TTC549 (cell line): ENCODE measurements around the gene PUSL1.

Source experiments
- FAIRE-seq: peaks from 2 replicates; lab custom pipeline; 2012; peaks lifted over from hg19 to GRCh38; lab: Jason Lieb, UNC

The PUSL1 gene

GRCh38 chr1:1280782-1281481, 27.5 kb upstream of the PUSL1 start:
- FAIRE-seq = no peak

GRCh38 chr1:1281533-1282321, 26.7 kb upstream of the PUSL1 start:
- FAIRE-seq = no peak

GRCh38 chr1:1282998-1283397, 25.4 kb upstream of the PUSL1 start:
- no peak for FAIRE-seq

GRCh38 chr1:1283821-1284220, 24.6 kb upstream of the PUSL1 start:
- no peak for FAIRE-seq

- no peak for FAIRE-seq
These were observed 23.9 kb upstream of the PUSL1 start for GRCh38 chr1:1284221-1285101.

DNA sequence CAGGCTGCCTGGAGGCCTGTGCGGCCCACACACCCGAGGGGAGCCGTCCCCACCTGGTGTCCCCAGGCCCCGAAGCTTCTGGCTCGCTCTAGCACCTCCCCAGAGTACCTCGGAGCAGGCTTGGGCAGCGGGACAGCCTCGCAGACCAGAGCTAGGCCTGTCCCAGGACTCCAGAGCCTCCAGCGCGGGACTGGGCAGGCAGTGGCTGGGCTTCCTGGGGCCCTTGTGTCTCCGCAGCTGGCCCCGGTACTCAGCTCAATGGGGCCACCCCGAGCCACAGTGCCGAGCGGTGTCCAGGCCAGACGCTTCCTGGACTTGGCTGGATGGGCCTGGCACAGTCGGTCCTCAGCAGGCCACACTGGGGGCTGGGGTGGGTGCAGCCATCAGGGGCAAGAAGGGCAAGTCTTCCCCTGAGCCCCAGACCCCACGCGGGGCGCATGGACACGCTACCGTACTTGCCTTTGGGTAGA, 23.3 kb upstream of the PUSL1 start:
- FAIRE-seq = no peak

DNA sequence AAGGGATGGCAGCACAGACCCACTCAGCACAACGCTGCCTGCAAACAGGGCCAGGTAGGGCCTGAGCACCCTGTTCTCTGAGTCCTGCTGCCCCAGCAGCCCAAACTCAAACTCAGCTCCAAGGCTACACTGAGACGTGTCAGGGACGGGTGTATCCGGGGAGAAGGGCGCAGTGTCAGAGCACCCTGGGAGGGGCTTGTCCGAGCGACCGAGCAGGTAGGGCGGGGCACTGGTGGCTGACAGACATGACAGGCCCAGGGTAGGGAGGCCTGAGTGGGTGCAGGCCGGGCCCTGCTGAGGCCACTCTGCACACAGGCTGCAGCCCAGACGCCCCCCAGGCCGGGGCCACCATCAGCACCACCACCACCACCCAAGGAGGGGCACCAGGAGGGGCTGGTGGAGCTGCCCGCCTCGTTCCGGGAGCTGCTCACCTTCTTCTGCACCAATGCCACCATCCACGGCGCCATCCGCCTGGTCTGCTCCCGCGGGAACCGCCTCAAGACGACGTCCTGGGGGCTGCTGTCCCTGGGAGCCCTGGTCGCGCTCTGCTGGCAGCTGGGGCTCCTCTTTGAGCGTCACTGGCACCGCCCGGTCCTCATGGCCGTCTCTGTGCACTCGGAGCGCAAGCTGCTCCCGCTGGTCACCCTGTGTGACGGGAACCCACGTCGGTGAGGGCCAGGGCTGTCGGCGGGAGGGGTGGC, 22.6 kb upstream of the PUSL1 start:
- FAIRE-seq = no peak

GRCh38 chr1:1286313-1287261, 21.8 kb upstream of the PUSL1 start:
- FAIRE-seq = no peak

- no peak for FAIRE-seq
These were observed 20.9 kb upstream of the PUSL1 start for GRCh38 chr1:1287288-1288110.

- FAIRE-seq = no peak
These were observed 18.1 kb upstream of the PUSL1 start for GRCh38 chr1:1290238-1290731.

GRCh38 chr1:1291023-1291528, 17.3 kb upstream of the PUSL1 start:
- FAIRE-seq = no peak

GRCh38 chr1:1291548-1292441, 16.6 kb upstream of the PUSL1 start:
- no peak for FAIRE-seq

DNA sequence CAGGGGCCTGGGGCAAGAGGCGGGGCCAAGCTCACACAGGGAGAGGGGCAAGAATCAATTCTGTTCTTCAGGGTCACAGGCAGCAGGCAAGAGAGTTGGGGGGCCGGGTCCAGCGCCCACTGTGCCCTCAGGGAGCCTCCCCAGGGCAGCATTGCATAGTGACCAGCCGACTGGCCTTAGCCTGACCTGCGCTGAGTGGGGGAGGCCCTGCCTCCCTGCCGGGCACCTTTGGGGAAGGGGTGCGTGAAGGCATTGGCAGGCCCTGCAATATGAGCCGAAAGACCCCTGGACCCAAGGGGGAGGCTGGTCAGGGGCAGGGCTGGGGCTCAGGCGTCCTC, 16.0 kb upstream of the PUSL1 start:
- no peak for FAIRE-seq

GRCh38 chr1:1292851-1293250, 15.5 kb upstream of the PUSL1 start:
- FAIRE-seq = no peak

- FAIRE-seq = no peak
These were observed 14.8 kb upstream of the PUSL1 start for GRCh38 chr1:1293263-1294249.

DNA sequence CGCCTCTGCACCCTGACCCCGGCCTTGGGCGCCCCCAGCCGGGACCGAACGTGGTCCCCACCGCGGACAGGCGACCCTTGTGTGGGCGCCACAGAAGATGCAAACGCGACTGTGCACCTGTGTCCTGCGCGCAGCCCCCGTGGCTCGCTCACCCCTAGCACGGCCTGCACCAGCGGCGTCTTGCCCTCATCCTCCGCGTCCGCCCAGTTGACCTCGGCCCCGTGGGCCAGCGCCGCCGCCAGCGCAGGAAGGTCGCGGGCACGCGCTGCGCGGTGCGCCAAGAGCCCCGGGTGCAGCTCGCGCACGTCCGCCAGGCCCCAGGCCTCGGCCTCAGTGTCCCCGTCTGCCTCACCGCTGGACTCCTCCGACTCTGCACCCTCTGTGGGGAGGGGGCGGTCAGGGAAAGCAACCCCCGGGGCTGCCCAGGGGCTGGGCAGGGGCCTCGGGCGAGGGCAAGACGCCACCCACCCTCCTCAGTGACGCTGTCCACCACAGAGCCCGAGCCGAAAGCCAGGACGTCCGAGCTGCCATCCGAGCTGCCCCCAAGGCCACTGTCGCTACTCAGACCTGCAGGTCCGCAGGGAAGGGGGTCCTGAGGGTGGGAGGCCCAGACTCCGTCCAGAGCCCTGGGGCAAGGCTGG, 14.0 kb upstream of the PUSL1 start:
- FAIRE-seq = no peak
